Neural crest cell (in vitro differentiated cells): ENCODE results near the gene MTMR6. TPM values are rescaled to one million over a fixed set of nuclear protein-coding genes. Genes with fewer than 3 reads are reported as not detected.
A peak's percentile ranks its signal among the peaks of the same experiment; 100 is the strongest.

Experiments
- DNase-seq: peaks from one replicate; pipeline ENCODE4 v3.0.0; 2021; ENCODE audit warnings: low read depth, mixed read lengths, low spot score
- H3K27ac Mint-ChIP-seq: one replicate; pipeline ENCODE4 v1.8.0; 2021; ENCODE audit warnings: mild to moderate bottlenecking, mixed read lengths; ENCODE audit not compliant: unreplicated experiment
- H3K27me3 Mint-ChIP-seq: 2 replicates; pipeline ENCODE4 v1.8.0; 2021; ENCODE audit warnings: low read depth, mild to moderate bottlenecking, mixed read lengths
- H3K36me3 Mint-ChIP-seq: 2 replicates; pipeline ENCODE4 v1.8.0; 2021; ENCODE audit warnings: low read depth, mild to moderate bottlenecking, mixed read lengths
- H3K4me1 Mint-ChIP-seq: 2 replicates; pipeline ENCODE4 v1.8.0; 2021; ENCODE audit warnings: mixed read lengths
- H3K4me3 Mint-ChIP-seq: one replicate; pipeline ENCODE4 v1.8.0; 2021; ENCODE audit warnings: mild to moderate bottlenecking, mixed read lengths
- H3K9me3 Mint-ChIP-seq: 2 replicates; pipeline ENCODE4 v1.8.0; 2021; ENCODE audit warnings: mixed read lengths
- CTCF ChIP-seq: fragments of 200-600 bp; sonication (generic); conservative IDR thresholded peaks from 2 replicates; pipeline ENCODE4 v1.5.0; 2021; ENCODE audit warnings: antibody characterized with exemption, mild to moderate bottlenecking
- long read RNA-seq: library from polyadenylated mRNA; unstranded; transcript quantifications from one replicate; pipeline ENCODE4 v2.0.0, GENCODE V29; 2020
- total RNA-seq: library from RNA; stranded (reverse); gene quantifications from 2 replicates; pipeline ENCODE4 v1.2.1, GENCODE V29; 2021

Gene MTMR6
- 14.5 and 14.8 TPM in 2 replicates for total RNA-seq
- long read RNA-seq, full-length matches to known transcripts = 46 of 66 reads
- long read RNA-seq, partial matches to known transcripts = 14 of 66 reads
- long read RNA-seq, other reads (novel, unspliced or antisense) = 6 of 66 reads

DNA sequence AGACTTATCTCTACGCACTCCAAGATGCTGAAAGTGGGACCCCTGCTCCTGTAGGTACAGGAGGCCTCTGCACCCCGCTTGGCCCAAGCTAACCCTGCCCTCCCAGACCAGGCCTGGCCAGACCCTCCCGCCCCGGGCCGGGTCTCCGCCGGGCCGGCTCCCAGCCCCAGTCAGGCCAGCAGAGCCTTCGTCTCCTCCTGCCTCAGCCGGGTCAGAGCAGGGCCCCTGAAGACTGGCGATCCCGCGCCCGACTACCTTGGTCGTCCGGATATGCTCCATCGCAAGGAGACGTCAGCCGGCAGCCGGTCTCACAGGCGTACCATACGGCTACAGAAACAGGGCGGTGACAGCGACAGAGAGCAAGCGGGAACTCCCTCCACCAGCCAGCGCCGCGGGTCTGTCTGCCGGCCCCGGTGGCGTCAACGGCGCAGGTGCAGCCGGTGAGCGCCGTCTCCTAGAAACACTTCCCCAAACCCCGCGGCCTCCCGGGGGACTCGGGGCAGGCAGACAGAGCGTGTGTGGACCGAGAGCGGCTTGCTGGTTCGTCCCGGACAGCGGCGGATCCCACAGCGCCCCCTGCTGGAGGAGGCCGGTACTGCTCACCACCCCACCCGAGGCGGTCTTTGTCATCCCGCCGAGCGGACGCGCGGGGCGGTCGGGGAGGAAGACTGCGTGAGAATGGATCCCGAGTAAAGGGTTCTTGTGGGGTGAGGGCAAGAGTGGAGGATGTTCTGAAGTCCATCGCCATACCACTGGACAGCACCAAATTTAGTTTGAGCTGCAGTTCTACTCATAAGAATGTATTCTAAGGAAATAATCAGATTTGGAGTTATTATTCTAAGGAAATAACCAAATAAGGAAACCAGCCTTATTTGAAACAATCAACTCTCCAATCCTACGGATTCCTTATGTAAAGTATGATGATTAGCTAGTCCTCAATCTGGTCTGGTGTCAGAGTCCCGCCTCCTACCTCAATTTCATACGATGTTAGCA lies at the start of gene MTMR6:
TSS of gene MTMR6 (minus strand) at position 520 of the 993 bp plus-strand sequence. CDS start at position 279, 241 bp downstream.
- TF ChIP-seq CTCF = peak; percentile 100
- peak; percentile 96 for DNase-seq
- H3K4me3 Mint-ChIP-seq = peak within 1 kb of the TSS; percentile 96
- H3K9me3 Mint-ChIP-seq = no peaks in the 10 kb centered on the region
- H3K27ac Mint-ChIP-seq = peak within 1 kb of the TSS; percentile 86
- H3K27me3 Mint-ChIP-seq = peaks cover 29% of the 10 kb centered on the region
- no peaks in the 10 kb centered on the region for H3K36me3 Mint-ChIP-seq
- H3K4me1 Mint-ChIP-seq = peaks cover 21% of the 10 kb centered on the region

DNA sequence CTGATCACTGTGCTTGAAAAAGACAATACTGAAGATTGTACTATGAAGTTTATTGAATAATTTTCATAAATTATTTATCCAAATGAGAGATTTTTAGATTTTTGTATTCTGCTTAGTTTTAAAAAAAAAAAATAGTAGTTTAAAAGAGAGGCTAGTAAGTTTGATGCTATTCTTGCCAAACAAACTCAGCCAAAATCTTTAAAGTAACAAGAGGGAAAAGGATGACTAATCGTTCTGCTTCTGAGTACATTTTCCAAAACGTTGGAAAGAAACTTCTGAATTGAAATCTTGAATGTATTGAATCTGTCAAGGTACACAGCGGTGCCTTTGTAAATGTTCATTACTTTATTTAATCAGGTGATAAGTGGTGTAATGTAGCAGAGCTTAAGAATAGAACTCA lies 48.6 kb upstream of the MTMR6 start:
- Mint-ChIP-seq H3K4me1 (no peaks in the 10 kb centered on the region), H3K27ac (no peak overlapping the region), H3K9me3 (no peaks in the 10 kb centered on the region), H3K4me3 (no peak overlapping the region), H3K36me3 (peaks cover 10% of the 10 kb centered on the region), H3K27me3 (no peaks in the 10 kb centered on the region)
- no peak for TF ChIP-seq CTCF
- no peak for DNase-seq

DNA sequence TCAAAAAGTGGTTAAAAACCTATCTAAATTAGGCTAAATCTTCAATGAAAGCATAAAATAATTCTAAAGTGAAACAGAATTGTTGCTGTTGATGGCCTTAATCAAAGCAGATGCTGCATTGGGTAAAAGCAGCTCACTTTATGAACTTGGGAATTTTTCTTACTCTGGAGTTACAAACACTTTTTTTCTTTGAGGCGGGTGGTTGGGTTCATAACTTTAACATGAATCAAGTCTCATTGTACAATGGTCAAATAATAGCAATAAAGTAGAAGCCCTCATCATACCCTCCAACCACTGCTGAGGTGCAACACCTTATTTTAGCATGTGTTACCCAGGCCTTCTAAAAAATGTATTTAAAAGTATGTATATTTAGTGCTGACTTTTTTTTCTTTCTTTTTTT lies 43.3 kb upstream of the MTMR6 start:
- peaks cover 19% of the 10 kb centered on the region for H3K36me3 Mint-ChIP-seq
- H3K9me3 Mint-ChIP-seq = no peaks in the 10 kb centered on the region
- no peaks in the 10 kb centered on the region for H3K4me1 Mint-ChIP-seq
- no peak for DNase-seq
- no peaks in the 10 kb centered on the region for H3K27me3 Mint-ChIP-seq
- TF ChIP-seq CTCF = no peak
- no peak overlapping the region for H3K27ac Mint-ChIP-seq
- no peak overlapping the region for H3K4me3 Mint-ChIP-seq

- H3K4me1 Mint-ChIP-seq = no peaks in the 10 kb centered on the region
- H3K9me3 Mint-ChIP-seq = no peaks in the 10 kb centered on the region
- DNase-seq = no peak
- no peaks in the 10 kb centered on the region for H3K27me3 Mint-ChIP-seq
- H3K36me3 Mint-ChIP-seq = peaks cover 21% of the 10 kb centered on the region
- no peak overlapping the region for H3K4me3 Mint-ChIP-seq
- no peak overlapping the region for H3K27ac Mint-ChIP-seq
- TF ChIP-seq CTCF = no peak
Measured at GRCh38 chr13:25329706-25330105, 42.4 kb upstream of the MTMR6 start.

DNA sequence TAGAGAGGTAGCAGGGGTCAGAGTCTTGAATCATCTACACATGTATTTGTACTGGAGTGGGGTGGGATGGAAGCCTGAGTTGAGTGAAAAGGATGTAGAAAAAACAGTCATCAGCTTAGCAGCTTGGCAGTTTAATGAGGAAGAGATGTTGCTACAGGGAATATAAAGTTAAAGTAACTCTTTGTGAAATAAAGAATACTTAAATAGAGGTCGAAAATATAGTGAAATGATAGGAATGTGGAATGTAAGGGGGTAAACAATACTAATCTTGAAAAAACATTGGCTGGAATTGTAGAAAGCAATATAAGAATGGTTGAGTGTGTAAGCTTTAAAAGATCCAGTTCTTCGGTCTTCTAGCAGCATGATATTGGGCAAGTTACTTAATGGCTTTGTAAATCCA lies 36.8 kb upstream of the MTMR6 start:
- Mint-ChIP-seq H3K36me3 (peaks cover 8% of the 10 kb centered on the region), H3K9me3 (no peaks in the 10 kb centered on the region), H3K27ac (no peak overlapping the region), H3K4me1 (no peaks in the 10 kb centered on the region), H3K4me3 (no peak overlapping the region), H3K27me3 (no peaks in the 10 kb centered on the region)
- TF ChIP-seq CTCF = no peak
- DNase-seq = no peak
